NB4 (cell line): Measurements from ENCODE around the gene CCDC178.
A peak's percentile ranks its signal among the peaks of the same experiment; 100 is the strongest.

Source experiments
- DNase-seq: peaks from one replicate; pipeline ENCODE4 v3.0.0; 2010; ENCODE audit warnings: low read depth
- H3K4me3 ChIP-seq: one replicate; pipeline ENCODE4 v1.5.1; 2011; ENCODE audit warnings: mild to moderate bottlenecking, low read depth, low read length, moderate library complexity
- CTCF ChIP-seq: IDR thresholded peaks from one replicate; pipeline ENCODE4 v1.5.1; 2012; ENCODE audit warnings: low read depth, low read length
- MAX ChIP-seq: IDR thresholded peaks from 2 replicates; pipeline ENCODE4 v1.6.1; 2011; ENCODE audit warnings: low read depth, low read length
- MYC ChIP-seq: IDR thresholded peaks from 2 replicates; pipeline ENCODE4 v1.6.1; 2011; ENCODE audit warnings: low read depth, low read length
- POLR2A ChIP-seq: IDR thresholded peaks from 2 replicates; pipeline ENCODE4 v1.6.1; 2011; ENCODE audit warnings: mild to moderate bottlenecking; ENCODE audit not compliant: insufficient read length; ENCODE audit errors: extremely low read depth

CCDC178 gene

GRCh38 chr18:33146014-33146413, 294.5 kb downstream of the CCDC178 start:
- no peak overlapping the region for H3K4me3 ChIP-seq
- no peak for TF ChIP-seq MAX
- TF ChIP-seq POLR2A, result no peak
- TF ChIP-seq MYC, result no peak
- no peak for TF ChIP-seq CTCF
- DNase-seq, result peak; percentile 20

- TF ChIP-seq MAX (no peak), CTCF (no peak), MYC (no peak), POLR2A (no peak)
- no peak for DNase-seq
- H3K4me3 ChIP-seq, result no peak overlapping the region
Observed at GRCh38 chr18:33135951-33136660, 304.4 kb downstream of the CCDC178 start.

GRCh38 chr18:33132657-33133056, 307.9 kb downstream of the CCDC178 start:
- no peak overlapping the region for H3K4me3 ChIP-seq
- no peak for TF ChIP-seq POLR2A
- no peak for TF ChIP-seq CTCF
- TF ChIP-seq MYC, result no peak
- TF ChIP-seq MAX, result no peak
- DNase-seq, result no peak

- TF ChIP-seq MYC, result no peak
- no peak for TF ChIP-seq CTCF
- no peak for TF ChIP-seq MAX
- no peak for TF ChIP-seq POLR2A
- no peak for DNase-seq
- H3K4me3 ChIP-seq, result no peak overlapping the region
Observed at GRCh38 chr18:33128581-33128980, 311.9 kb downstream of the CCDC178 start.

- no peak for DNase-seq
- TF ChIP-seq POLR2A (no peak), MYC (no peak), CTCF (no peak), MAX (no peak)
- no peak overlapping the region for H3K4me3 ChIP-seq
Observed at GRCh38 chr18:33123862-33124518, 316.5 kb downstream of the CCDC178 start.
